ENCODE results near the gene RGL3. TPM values are rescaled to one million over a fixed set of nuclear protein-coding genes. Genes with fewer than 3 reads are reported as not detected.

RGL3 gene
- total and polyA plus RNA-seq, 2 of the 4 experiments (the other 2 are of a cell fraction): 0.18 to 0.62 TPM

DNA sequence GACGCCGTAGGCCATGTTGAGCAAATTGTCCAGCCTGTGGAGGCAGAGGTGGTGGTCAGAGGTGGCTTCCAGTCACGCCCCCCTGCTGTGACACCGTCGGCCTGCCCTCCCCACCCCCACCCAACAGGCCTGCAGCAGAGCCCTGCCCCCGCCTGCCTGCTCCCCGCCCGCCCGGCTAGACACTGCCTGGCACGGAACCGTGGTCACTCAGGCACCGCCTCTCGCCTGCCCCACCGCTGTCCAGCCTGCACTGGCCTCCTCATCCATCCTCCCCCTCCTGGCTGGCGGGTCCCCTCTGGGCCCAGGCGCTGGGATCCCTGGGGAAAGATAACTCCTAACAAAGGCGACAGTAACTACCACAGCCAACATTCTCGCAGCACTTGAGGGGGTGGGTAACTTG, 38.0 kb upstream of the RGL3 start:
- Histone ChIP-seq H4K20me1 (ENCODE audit: insufficient read depth, low read length) (no peaks in the 10 kb centered on the region), H3K9me3 (ENCODE audit: control insufficient read depth, insufficient read depth, low read length) (no peaks in the 10 kb centered on the region), H2BK20ac (ENCODE audit: low read depth, low read length) (no peak overlapping the region), H3K36me3 (ENCODE audit: control insufficient read depth, insufficient read depth, low read length) (no peaks in the 10 kb centered on the region), H3K4me3 (ENCODE audit: insufficient read depth, low read depth, low read length) (no peak overlapping the region), H4K5ac (ENCODE audit: low read depth, low read length) (no peak overlapping the region), H3K9ac (ENCODE audit: low read depth, low read length) (no peak overlapping the region), H2AK5ac (ENCODE audit: low read depth, low read length) (no peak overlapping the region), H2BK120ac (ENCODE audit: low read depth, low read length) (no peak overlapping the region), H3K4me1 (ENCODE audit: control insufficient read depth, insufficient read depth, low read length) (no peaks in the 10 kb centered on the region), H3K9me1 (ENCODE audit: insufficient read depth, low read length) (no peaks in the 10 kb centered on the region), H4K91ac (ENCODE audit: insufficient read depth, low read depth, low read length) (no peak overlapping the region), H2AFZ (replicated peaks; ENCODE audit: low read length, poor library complexity) (no peak overlapping the region), H3K18ac (ENCODE audit: low read depth, low read length) (no peak overlapping the region), H3K79me1 (ENCODE audit: low read depth in 1 of 2, low read length in 2 of 2) (no peaks in the 10 kb centered on the region), H3K27ac (ENCODE audit: insufficient read depth, low read length) (no peak overlapping the region), H2BK15ac (ENCODE audit: low read depth, low read length) (no peak overlapping the region), H3K56ac (ENCODE audit: extremely low read depth, insufficient read depth, low read length) (no peak overlapping the region), H3K23ac (ENCODE audit: low read depth, low read length) (no peak overlapping the region), H3K4me2 (ENCODE audit: low read depth, low read length) (no peak overlapping the region), H3K27me3 (ENCODE audit: control insufficient read depth, insufficient read depth, low read length) (no peaks in the 10 kb centered on the region; the same call in 1 of the 2 replicates), H3K4ac (ENCODE audit: low read depth, low read length) (no peak overlapping the region), H2AK9ac (replicated peaks; ENCODE audit: low read depth, low read length, poor library complexity) (no peak overlapping the region), H2BK5ac (ENCODE audit: low read depth, low read length, poor library complexity, severe bottlenecking) (no peak overlapping the region), H4K8ac (ENCODE audit: low read depth in 2 of 2, low read length in 2 of 2) (no peak overlapping the region), H3K14ac (replicated peaks; ENCODE audit: low read depth, low read length) (no peak overlapping the region)
- ATAC-seq (ENCODE audit: low read depth): peak; percentile 77
- in situ Hi-C loops (cut with MboI; ENCODE audit: low sequenced_read_pairs) (no loop called here), intact Hi-C loops (cut with micrococcal nuclease) (no loop called here), dilution Hi-C loops (cut with HindIII; ENCODE audit: low sequenced_read_pairs, unreplicated experiment) (no loop called here)
- no peak for DNase-seq
- no TSS peak for BruUV-seq (replicated peaks)
- POLR2A ChIA-PET (ENCODE audit: unreplicated experiment): no interaction called here
- CTCF ChIA-PET: no interaction called here
- TF ChIP-seq CEBPB (IDR thresholded peaks at IDR 0.05; ENCODE audit: low read depth, low read length) (no peak), BHLHE40 (IDR thresholded peaks at IDR 0.05; ENCODE audit: low read depth, low read length) (no peak), SMC3 (IDR thresholded peaks at IDR 0.05; ENCODE audit: low read depth, low read length) (no peak)
- WGBS, 2 experiments (ENCODE audit: extremely low coverage in 2 of 2, insufficient read length in 1 of 2): no CpG with 5 or more reads among the region's 18 CpGs

Measured in IMR-90 (cell line).